Testis (tissue), 2 donors: ENCODE measurements around the gene DAZAP2.
"Not testable (repeated sequence)": the region's sequence is repeated elsewhere in the genome, so short reads cannot be mapped to it uniquely, and the experiment has no call there.

ENCODE experiments used
- CTCF ChIP-seq, 3 experiments: fragments of 450-650 bp in 2 of 3; fragments of 200-600 bp in 1 of 3; sonication (generic) in 1 of 3; IDR thresholded peaks; one replicate each; pipeline ENCODE4 v1.5.1; 2016 to 2019; ENCODE audit warnings: antibody characterized with exemption in 3 of 3, mild to moderate bottlenecking in 2 of 3, moderate library complexity in 1 of 3
- POLR2A ChIP-seq: fragments of 450-650 bp; IDR thresholded peaks from one replicate; pipeline ENCODE4 v1.6.1; 2017; ENCODE audit warnings: antibody characterized with exemption, mild to moderate bottlenecking, moderate library complexity

GRCh38 chr12:51259600-51259999 lies 21.0 kb downstream of the DAZAP2 start:
- TF ChIP-seq POLR2A; CTCF (IDR thresholded peaks at IDR 0.05): not testable (repeated sequence)
